ENCODE results near the gene ADPRS. TPM values are rescaled to one million over a fixed set of nuclear protein-coding genes. Genes with fewer than 3 reads are reported as not detected.

Gene ADPRS
- total and polyA plus RNA-seq, 2 donors (not counting 3 experiments of a cell fraction or from before 2014, with no cell fraction given), result 32.9 to 48.1 TPM

DNA sequence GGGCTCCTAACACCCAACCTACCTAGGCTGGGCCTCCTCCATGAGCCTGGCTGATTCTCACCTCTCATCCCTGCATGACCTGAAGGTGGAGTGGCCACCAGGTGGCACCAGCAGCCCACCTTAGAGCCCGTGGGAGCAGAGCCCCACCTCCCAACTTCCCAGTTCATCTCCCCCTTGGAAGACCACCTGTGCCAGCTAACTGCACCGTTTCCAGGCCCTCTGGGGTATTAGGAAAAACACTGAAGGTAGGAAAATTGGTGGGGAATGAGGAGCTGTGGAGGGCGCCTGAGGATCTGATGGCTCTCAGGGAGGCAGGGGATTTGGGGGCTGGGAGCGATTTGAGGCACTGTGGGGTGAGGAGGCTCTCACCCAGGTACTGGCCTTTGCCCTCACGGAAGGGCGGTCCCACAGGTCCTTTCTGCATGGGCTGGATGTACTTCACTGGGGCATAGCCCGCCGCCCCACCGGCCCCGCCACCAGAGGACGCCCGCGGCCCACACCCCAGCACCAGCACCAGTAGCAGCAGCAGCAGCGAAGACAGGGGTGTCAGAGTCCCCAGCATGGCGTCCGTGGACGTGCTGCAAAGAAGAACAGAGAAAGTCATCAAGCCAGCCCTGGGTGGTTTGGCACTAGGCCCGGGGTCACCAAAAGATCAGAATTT, 11.1 kb downstream of the ADPRS start:
- ChIA-PET CTCF (interaction anchor here (0.6 to 13.8 kb wide), 9 partner anchors 20 to 269 kb away, joined by 3 to 233 read pairs (median 4); partner anchors contain the start of gene TRAPPC3), POLR2A (no interaction called here)
- no peak overlapping the region for H3K4me3 ChIP-seq (replicated peaks in 1 of 3; ENCODE audit: insufficient read depth in 1 of 3, low read depth in 1 of 3, low read length in 3 of 3)
- no peaks in the 10 kb centered on the region for H3K9me3 ChIP-seq (replicated peaks; ENCODE audit: control insufficient read depth, insufficient read depth, low read length)
- intact Hi-C loops (cut with micrococcal nuclease), result loop anchor here (1.0 kb wide), 6 partner anchors 34 to 321 kb away; partner anchors contain the start of gene TRAPPC3
- TF ChIP-seq GATA2 (IDR thresholded peaks at IDR 0.05; ENCODE audit: insufficient read depth, insufficient read length, low read depth, low read length), result no peak
- no peak for TF ChIP-seq POLR2A (IDR thresholded peaks at IDR 0.05; ENCODE audit: low read depth, low read length)
- TF ChIP-seq, protein P1, sequence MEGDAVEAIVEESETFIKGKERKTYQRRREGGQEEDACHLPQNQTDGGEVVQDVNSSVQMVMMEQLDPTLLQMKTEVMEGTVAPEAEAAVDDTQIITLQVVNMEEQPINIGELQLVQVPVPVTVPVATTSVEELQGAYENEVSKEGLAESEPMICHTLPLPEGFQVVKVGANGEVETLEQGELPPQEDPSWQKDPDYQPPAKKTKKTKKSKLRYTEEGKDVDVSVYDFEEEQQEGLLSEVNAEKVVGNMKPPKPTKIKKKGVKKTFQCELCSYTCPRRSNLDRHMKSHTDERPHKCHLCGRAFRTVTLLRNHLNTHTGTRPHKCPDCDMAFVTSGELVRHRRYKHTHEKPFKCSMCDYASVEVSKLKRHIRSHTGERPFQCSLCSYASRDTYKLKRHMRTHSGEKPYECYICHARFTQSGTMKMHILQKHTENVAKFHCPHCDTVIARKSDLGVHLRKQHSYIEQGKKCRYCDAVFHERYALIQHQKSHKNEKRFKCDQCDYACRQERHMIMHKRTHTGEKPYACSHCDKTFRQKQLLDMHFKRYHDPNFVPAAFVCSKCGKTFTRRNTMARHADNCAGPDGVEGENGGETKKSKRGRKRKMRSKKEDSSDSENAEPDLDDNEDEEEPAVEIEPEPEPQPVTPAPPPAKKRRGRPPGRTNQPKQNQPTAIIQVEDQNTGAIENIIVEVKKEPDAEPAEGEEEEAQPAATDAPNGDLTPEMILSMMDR (IDR thresholded peaks at IDR 0.05; ENCODE audit: extremely low read depth in 1 of 2, insufficient read depth in 1 of 2, low read depth in 1 of 2, low read length in 2 of 2), result peak; percentile 84
- no peaks in the 10 kb centered on the region for H3K4me1 ChIP-seq (ENCODE audit: control insufficient read depth, extremely low read depth, insufficient read depth, low read length)
- no peaks in the 10 kb centered on the region for H3K79me2 ChIP-seq (ENCODE audit: control insufficient read depth, insufficient read depth, low read length)
- dilution Hi-C loops (cut with MboI; ENCODE audit: extremely low pct_ligation_motif_present, low sequenced_read_pairs), result no loop called here
- no peaks in the 10 kb centered on the region for H4K20me1 ChIP-seq (replicated peaks; ENCODE audit: control insufficient read depth, extremely low read depth, insufficient read depth, low read length)
- BruUV-seq (replicated peaks), result no TSS peak
- H3K4me2 ChIP-seq (ENCODE audit: insufficient read depth, low read length), result no peak overlapping the region
- no peaks in the 10 kb centered on the region for H3K27me3 ChIP-seq (ENCODE audit: control insufficient read depth in 2 of 2, insufficient read depth in 2 of 2, low read length in 2 of 2)
- peaks cover 2% of the 10 kb centered on the region in 2 experiments for H3K36me3 ChIP-seq (ENCODE audit: control insufficient read depth in 2 of 2, extremely low read depth in 1 of 2, insufficient read depth in 2 of 2, low read length in 2 of 2)
- peak; percentile 65 for DNase-seq (ENCODE audit: low read depth, low spot score)
- peak overlapping the region; percentile 19 for H2AFZ ChIP-seq (ENCODE audit: low read depth, low read length)
- no peaks in the 10 kb centered on the region for H3K9me1 ChIP-seq (replicated peaks; ENCODE audit: control insufficient read depth, extremely low read depth, insufficient read depth, low read length)
- H3K9ac ChIP-seq (replicated peaks; ENCODE audit: extremely low read depth, insufficient read depth, low read length), result no peak overlapping the region
- no peak overlapping the region for H3K27ac ChIP-seq (ENCODE audit: insufficient read depth, low read depth, low read length)
- FAIRE-seq, result peak; percentile 88

DNA sequence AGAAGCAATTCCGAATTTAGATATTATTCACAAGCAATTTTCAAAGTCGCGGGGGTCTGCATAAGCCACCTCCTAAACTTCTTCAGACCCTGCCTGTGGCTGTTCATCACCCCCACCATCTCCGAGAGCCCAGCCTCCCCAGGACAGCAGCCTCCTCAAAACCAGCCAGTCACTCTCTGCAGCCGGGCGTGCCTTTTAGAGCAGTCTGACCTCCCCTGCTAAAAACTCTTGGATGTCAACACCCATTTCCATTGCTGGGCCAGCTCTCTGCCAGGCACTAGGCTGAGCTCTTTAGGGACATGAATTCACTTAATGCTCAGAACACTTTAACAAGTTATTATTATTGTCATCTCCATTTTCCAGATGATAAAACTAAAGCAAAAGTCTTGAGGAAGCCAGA, 11.7 kb downstream of the ADPRS start:
- no peak overlapping the region for H3K9ac ChIP-seq (replicated peaks; ENCODE audit: extremely low read depth, insufficient read depth, low read length)
- dilution Hi-C loops (cut with MboI; ENCODE audit: extremely low pct_ligation_motif_present, low sequenced_read_pairs) (no loop called here), intact Hi-C loops (cut with micrococcal nuclease) (no loop called here)
- no peaks in the 10 kb centered on the region for H3K27me3 ChIP-seq (ENCODE audit: control insufficient read depth in 2 of 2, insufficient read depth in 2 of 2, low read length in 2 of 2)
- H3K4me2 ChIP-seq (ENCODE audit: insufficient read depth, low read length), result no peak overlapping the region
- no peak overlapping the region for H3K4me3 ChIP-seq (replicated peaks in 1 of 3; ENCODE audit: insufficient read depth in 1 of 3, low read depth in 1 of 3, low read length in 3 of 3)
- no peak overlapping the region for H2AFZ ChIP-seq (ENCODE audit: low read depth, low read length)
- no peak for DNase-seq (ENCODE audit: low read depth, low spot score)
- ChIA-PET CTCF (interaction anchor here (0.6 to 13.8 kb wide), 9 partner anchors 19 to 269 kb away, joined by 3 to 233 read pairs (median 4); partner anchors contain the start of gene TRAPPC3), POLR2A (no interaction called here)
- peaks cover 0 to 2% of the 10 kb centered on the region in 2 experiments for H3K36me3 ChIP-seq (ENCODE audit: control insufficient read depth in 2 of 2, extremely low read depth in 1 of 2, insufficient read depth in 2 of 2, low read length in 2 of 2)
- no peaks in the 10 kb centered on the region for H3K9me1 ChIP-seq (replicated peaks; ENCODE audit: control insufficient read depth, extremely low read depth, insufficient read depth, low read length)
- no peak for FAIRE-seq
- no peak overlapping the region for H3K27ac ChIP-seq (ENCODE audit: insufficient read depth, low read depth, low read length)
- BruUV-seq (replicated peaks), result no TSS peak
- no peaks in the 10 kb centered on the region for H3K79me2 ChIP-seq (ENCODE audit: control insufficient read depth, insufficient read depth, low read length)
- no peak for TF ChIP-seq MYC (IDR thresholded peaks at IDR 0.05; ENCODE audit: low read depth, low read length)
- TF ChIP-seq EZH2 (IDR thresholded peaks at IDR 0.05; ENCODE audit: borderline replicate concordance, low read depth, low read length, severe bottlenecking), result no peak
- TF ChIP-seq POLR2A (IDR thresholded peaks at IDR 0.05; ENCODE audit: low read depth, low read length), result no peak
- no peak for TF ChIP-seq GATA2 (IDR thresholded peaks at IDR 0.05; ENCODE audit: insufficient read depth, insufficient read length, low read depth, low read length)
- TF ChIP-seq, protein P2, sequence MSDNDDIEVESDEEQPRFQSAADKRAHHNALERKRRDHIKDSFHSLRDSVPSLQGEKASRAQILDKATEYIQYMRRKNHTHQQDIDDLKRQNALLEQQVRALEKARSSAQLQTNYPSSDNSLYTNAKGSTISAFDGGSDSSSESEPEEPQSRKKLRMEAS (IDR thresholded peaks at IDR 0.05; ENCODE audit: insufficient read depth, insufficient read length), result no peak
- TF ChIP-seq, protein P1 (IDR thresholded peaks at IDR 0.05; ENCODE audit: extremely low read depth in 1 of 2, insufficient read depth in 1 of 2, low read depth in 1 of 2, low read length in 2 of 2), result no peak
- H4K20me1 ChIP-seq (replicated peaks; ENCODE audit: control insufficient read depth, extremely low read depth, insufficient read depth, low read length), result no peaks in the 10 kb centered on the region
- H3K9me3 ChIP-seq (replicated peaks; ENCODE audit: control insufficient read depth, insufficient read depth, low read length), result no peaks in the 10 kb centered on the region
- H3K4me1 ChIP-seq (ENCODE audit: control insufficient read depth, extremely low read depth, insufficient read depth, low read length), result no peaks in the 10 kb centered on the region

Measured in endothelial cell of umbilical vein (primary cell).